GM23248 (cell line): Measurements from ENCODE around the gene FRRS1L. TPM values are rescaled to one million over a fixed set of nuclear protein-coding genes. Genes with fewer than 3 reads are reported as not detected.

ENCODE experiments used
- DNase-seq: peaks from one replicate; pipeline ENCODE4 v3.0.0-alpha.2; 2015
- H2AFZ ChIP-seq: fragments of 200-600 bp; sonication (generic); 2 replicates; pipeline ENCODE4 v1.6.1; 2016; ENCODE audit warnings: antibody characterized with exemption
- H3F3A ChIP-seq: fragments of 200-600 bp; sonication (generic); 2 replicates; pipeline ENCODE4 v1.6.1; 2016; ENCODE audit warnings: mild to moderate bottlenecking, antibody characterized with exemption, mixed run types; ENCODE audit not compliant: insufficient read depth
- H3K27ac ChIP-seq: fragments of 200-600 bp; sonication (generic); 2 replicates; pipeline ENCODE4 v1.5.1; 2016; ENCODE audit warnings: mild to moderate bottlenecking
- H3K27me3 ChIP-seq: fragments of 200-600 bp; sonication (generic); replicated peaks from 2 replicates; pipeline ENCODE4 v1.6.1; 2016; ENCODE audit warnings: mild to moderate bottlenecking; ENCODE audit not compliant: insufficient read depth
- H3K36me3 ChIP-seq: fragments of 200-600 bp; sonication (generic); 2 replicates; pipeline ENCODE4 v1.6.1; 2016; ENCODE audit warnings: low read depth, mild to moderate bottlenecking
- H3K4me1 ChIP-seq: fragments of 200-600 bp; sonication (generic); 2 replicates; pipeline ENCODE4 v1.6.1; 2016; ENCODE audit warnings: mild to moderate bottlenecking; ENCODE audit not compliant: insufficient read depth
- H3K4me2 ChIP-seq: fragments of 200-600 bp; sonication (generic); one replicate; pipeline ENCODE4 v1.6.1; 2016; ENCODE audit warnings: mild to moderate bottlenecking; ENCODE audit not compliant: unreplicated experiment
- H3K4me3 ChIP-seq: fragments of 200-600 bp; sonication (generic); 2 replicates; pipeline ENCODE4 v1.5.1; 2016; ENCODE audit warnings: mild to moderate bottlenecking
- H3K79me2 ChIP-seq: fragments of 200-600 bp; sonication (generic); 2 replicates; pipeline ENCODE4 v1.6.1; 2016; ENCODE audit warnings: mild to moderate bottlenecking; ENCODE audit not compliant: insufficient read depth
- H3K9ac ChIP-seq: fragments of 200-600 bp; sonication (generic); 2 replicates; pipeline ENCODE4 v1.6.1; 2016; ENCODE audit warnings: mild to moderate bottlenecking
- H3K9me2 ChIP-seq: fragments of 200-600 bp; sonication (generic); 2 replicates; pipeline ENCODE4 v1.6.1; 2016; ENCODE audit warnings: mixed run types, mild to moderate bottlenecking, moderate library complexity; ENCODE audit not compliant: insufficient read depth
- H3K9me3 ChIP-seq: fragments of 200-600 bp; sonication (generic); one replicate; pipeline ENCODE4 v1.6.1; 2017; ENCODE audit warnings: low read depth
- H4K20me1 ChIP-seq: fragments of 200-600 bp; sonication (generic); 2 replicates; pipeline ENCODE4 v1.6.0; 2016; ENCODE audit not compliant: insufficient read depth
- EZH2 ChIP-seq: fragments of 200-600 bp; sonication (generic); IDR thresholded peaks from 2 replicates; pipeline ENCODE4 v1.6.1; 2018; ENCODE audit warnings: antibody characterized with exemption, mild to moderate bottlenecking; ENCODE audit not compliant: insufficient read depth, poor library complexity, severe bottlenecking
- EZH2phosphoT487 ChIP-seq: fragments of 200-600 bp; sonication (generic); IDR thresholded peaks from 2 replicates; pipeline ENCODE4 v1.6.1; 2018; ENCODE audit warnings: antibody characterized with exemption, moderate library complexity, mild to moderate bottlenecking, low read depth; ENCODE audit not compliant: insufficient read depth
- WGBS, 2 experiments: methylation state at CpG; one replicate each; pipeline ENCODE4 v1.1.6; 2015 to 2017; ENCODE audit warnings: low lambda C conversion rate in 2 of 2, low coverage in 1 of 2; ENCODE audit errors: missing lambda C conversion rate in 2 of 2; 5-methylcytosine and 5-hydroxymethylcytosine counted together
- in situ Hi-C: fragments of 300-500 bp; cut with MboI; formaldehyde crosslinking; loops from 2 replicates; pipeline ENCODE4 v1.15.0; 2020
- polyA plus RNA-seq: library from polyadenylated mRNA; unstranded; fragments of >200 nt; fragmentation: Nextera tagmentation; extraction: Ambion mirVana; gene quantifications from 2 replicates; pipeline ENCODE4 v1.2.1, GENCODE V29; 2016
- total RNA-seq: library from RNA; depleted of rRNA; stranded (reverse); fragments of >200 nt; shearing (Covaris generic); gene quantifications from 2 replicates; pipeline ENCODE4 v1.2.3, GENCODE V29; 2014

Gene FRRS1L
- total and polyA plus RNA-seq, 2 experiments from 2014 or later: not detected

GRCh38 chr9:109115931-109116526, 51.0 kb downstream of the FRRS1L start:
- peaks cover 9% of the 10 kb centered on the region for H3F3A ChIP-seq
- WGBS, 2 experiments: 78 to 82% methylated on average over 3 of the region's 3 CpGs
- DNase-seq: no peak
- H3K27me3 ChIP-seq: no peaks in the 10 kb centered on the region
- H4K20me1 ChIP-seq: peaks cover 17% of the 10 kb centered on the region; the same call in 1 of the 2 replicates
- no peak overlapping the region for H3K4me2 ChIP-seq
- peaks cover 27% of the 10 kb centered on the region for H3K4me1 ChIP-seq
- H3K27ac ChIP-seq: no peak overlapping the region
- H3K36me3 ChIP-seq: no peaks in the 10 kb centered on the region
- in situ Hi-C loops: no loop called here
- H2AFZ ChIP-seq: no peak overlapping the region
- H3K79me2 ChIP-seq: peaks cover 83% of the 10 kb centered on the region
- no peak overlapping the region for H3K4me3 ChIP-seq
- no peaks in the 10 kb centered on the region for H3K9me3 ChIP-seq
- H3K9me2 ChIP-seq: no peaks in the 10 kb centered on the region
- H3K9ac ChIP-seq: no peak overlapping the region
- TF ChIP-seq EZH2 (no peak), EZH2phosphoT487 (no peak)

GRCh38 chr9:109114670-109115069, 52.4 kb downstream of the FRRS1L start:
- Histone ChIP-seq H3K9me2 (no peaks in the 10 kb centered on the region), H2AFZ (no peak overlapping the region), H3K36me3 (no peaks in the 10 kb centered on the region), H3K27ac (no peak overlapping the region), H3K27me3 (no peaks in the 10 kb centered on the region), H3K4me3 (no peak overlapping the region), H3K79me2 (peaks cover 93% of the 10 kb centered on the region), H3K9ac (no peak overlapping the region), H3K4me1 (peaks cover 36% of the 10 kb centered on the region), H4K20me1 (peaks cover 17% of the 10 kb centered on the region; the same call in 1 of the 2 replicates), H3F3A (peaks cover 22% of the 10 kb centered on the region), H3K4me2 (no peak overlapping the region), H3K9me3 (no peaks in the 10 kb centered on the region)
- DNase-seq: peak; percentile 39
- in situ Hi-C loops: no loop called here
- TF ChIP-seq EZH2: no peak
- no peak for TF ChIP-seq EZH2phosphoT487
- 81 to 82% methylated on average over 3 of the region's 3 CpGs for WGBS, 2 experiments

- Histone ChIP-seq H3K79me2 (peaks cover 96% of the 10 kb centered on the region), H3K36me3 (no peaks in the 10 kb centered on the region), H3F3A (peaks cover 22% of the 10 kb centered on the region), H3K27ac (no peak overlapping the region), H3K27me3 (no peaks in the 10 kb centered on the region), H3K4me3 (no peak overlapping the region), H3K9me2 (no peaks in the 10 kb centered on the region), H3K9me3 (no peaks in the 10 kb centered on the region), H3K4me2 (no peak overlapping the region), H3K9ac (no peak overlapping the region), H3K4me1 (peaks cover 43% of the 10 kb centered on the region), H4K20me1 (peaks cover 17% of the 10 kb centered on the region; the same call in 1 of the 2 replicates), H2AFZ (no peak overlapping the region)
- in situ Hi-C loops: no loop called here
- DNase-seq: no peak
- no peak for TF ChIP-seq EZH2
- TF ChIP-seq EZH2phosphoT487: no peak
- WGBS, 2 experiments: 90% methylated on average over 12 of the region's 12 CpGs
Observed at GRCh38 chr9:109113892-109114609, 53.0 kb downstream of the FRRS1L start.

GRCh38 chr9:109113254-109113653, 53.8 kb downstream of the FRRS1L start:
- TF ChIP-seq EZH2phosphoT487 (no peak), EZH2 (no peak)
- Histone ChIP-seq H3K4me1 (peaks cover 46% of the 10 kb centered on the region), H3K9me3 (no peaks in the 10 kb centered on the region), H3K36me3 (no peaks in the 10 kb centered on the region), H3K9ac (no peak overlapping the region), H3K79me2 (peaks cover 96% of the 10 kb centered on the region), H3K9me2 (no peaks in the 10 kb centered on the region), H3K27me3 (no peaks in the 10 kb centered on the region), H3K27ac (no peak overlapping the region), H3K4me3 (no peak overlapping the region), H3K4me2 (no peak overlapping the region), H2AFZ (no peak overlapping the region), H4K20me1 (peaks cover 13% of the 10 kb centered on the region; the same call in 1 of the 2 replicates), H3F3A (peaks cover 23% of the 10 kb centered on the region)
- no peak for DNase-seq
- in situ Hi-C loops: no loop called here
- 61 to 70% methylated on average over 3 of the region's 3 CpGs for WGBS, 2 experiments
